Transverse colon (tissue), 4 donors: ENCODE measurements around the gene BAHCC1.

Experiments used
- CTCF ChIP-seq, 5 experiments: fragments of 200-600 bp in 3 of 5; fragments of 450-650 bp in 2 of 5; sonication (generic) in 3 of 5; IDR thresholded peaks; 1 replicate in 2 of 5; 2 replicates in 3 of 5; pipeline ENCODE4 v1.5.1; 2016 to 2017; ENCODE audit warnings: antibody characterized with exemption in 5 of 5, inconsistent platforms in 3 of 5, mild to moderate bottlenecking in 2 of 5, moderate library complexity in 1 of 5
- EP300 ChIP-seq: sonication (generic); formaldehyde crosslinking; IDR thresholded peaks from one replicate; pipeline ENCODE4 v1.6.1; 2017; ENCODE audit warnings: antibody characterized with exemption, low read depth
- POLR2AphosphoS5 ChIP-seq, 3 donors: sonication (generic); formaldehyde crosslinking; IDR thresholded peaks; one replicate each; pipeline ENCODE4 v1.6.1; 2016; ENCODE audit warnings: antibody characterized with exemption in 3 of 3

- TF ChIP-seq POLR2AphosphoS5 (IDR thresholded peaks at IDR 0.05) (no peak), CTCF (IDR thresholded peaks at IDR 0.05) (no peak), EP300 (no peak)
These were observed 39.6 kb downstream of the BAHCC1 start for GRCh38 chr17:81434681-81435417.
